Keratinocyte (primary cell): ENCODE data around the gene AGPAT2.

Source experiments
- EZH2 ChIP-seq: IDR thresholded peaks from one replicate; pipeline ENCODE4 v1.6.1; 2012; ENCODE audit warnings: inconsistent platforms, mild to moderate bottlenecking, low read length, moderate library complexity
- TF ChIP-seq, protein P1 (sequence below), 3 experiments: IDR thresholded peaks in 1 of 3; conservative IDR thresholded peaks in 1 of 3; optimal IDR thresholded peaks in 1 of 3; 2 replicates in 2 of 3; 3 replicates in 1 of 3; pipeline versions ENCODE3 to v1.5.1; 2011; ENCODE audit warnings: low read length in 3 of 3, mild to moderate bottlenecking in 3 of 3, moderate library complexity in 2 of 3, control low read depth in 1 of 3, inconsistent platforms in 1 of 3; ENCODE audit not compliant: insufficient read depth in 2 of 3; ENCODE audit errors: extremely low read depth in 1 of 3

- TF ChIP-seq, protein P1, sequence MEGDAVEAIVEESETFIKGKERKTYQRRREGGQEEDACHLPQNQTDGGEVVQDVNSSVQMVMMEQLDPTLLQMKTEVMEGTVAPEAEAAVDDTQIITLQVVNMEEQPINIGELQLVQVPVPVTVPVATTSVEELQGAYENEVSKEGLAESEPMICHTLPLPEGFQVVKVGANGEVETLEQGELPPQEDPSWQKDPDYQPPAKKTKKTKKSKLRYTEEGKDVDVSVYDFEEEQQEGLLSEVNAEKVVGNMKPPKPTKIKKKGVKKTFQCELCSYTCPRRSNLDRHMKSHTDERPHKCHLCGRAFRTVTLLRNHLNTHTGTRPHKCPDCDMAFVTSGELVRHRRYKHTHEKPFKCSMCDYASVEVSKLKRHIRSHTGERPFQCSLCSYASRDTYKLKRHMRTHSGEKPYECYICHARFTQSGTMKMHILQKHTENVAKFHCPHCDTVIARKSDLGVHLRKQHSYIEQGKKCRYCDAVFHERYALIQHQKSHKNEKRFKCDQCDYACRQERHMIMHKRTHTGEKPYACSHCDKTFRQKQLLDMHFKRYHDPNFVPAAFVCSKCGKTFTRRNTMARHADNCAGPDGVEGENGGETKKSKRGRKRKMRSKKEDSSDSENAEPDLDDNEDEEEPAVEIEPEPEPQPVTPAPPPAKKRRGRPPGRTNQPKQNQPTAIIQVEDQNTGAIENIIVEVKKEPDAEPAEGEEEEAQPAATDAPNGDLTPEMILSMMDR (optimal IDR thresholded peaks at IDR 0.05 in 1 of 3, IDR thresholded peaks at IDR 0.05 in 1 of 3, conservative IDR thresholded peaks at IDR 0.05 in 1 of 3; ENCODE audit: extremely low read depth in 1 of 3, insufficient read depth in 2 of 3, low read length in 3 of 3), result no peak
- no peak for TF ChIP-seq EZH2
These were observed 32.3 kb downstream of the AGPAT2 start for GRCh38 chr9:136654820-136655535.
